GM12874 (cell line): ENCODE results near the gene PTX4.

ENCODE experiments used
- TF ChIP-seq, protein P1 (sequence below): IDR thresholded peaks from 2 replicates; pipeline ENCODE4 v1.5.1; 2011; ENCODE audit warnings: low read depth, mild to moderate bottlenecking, control low read depth, low read length, moderate library complexity; ENCODE audit not compliant: insufficient read depth

Gene PTX4

DNA sequence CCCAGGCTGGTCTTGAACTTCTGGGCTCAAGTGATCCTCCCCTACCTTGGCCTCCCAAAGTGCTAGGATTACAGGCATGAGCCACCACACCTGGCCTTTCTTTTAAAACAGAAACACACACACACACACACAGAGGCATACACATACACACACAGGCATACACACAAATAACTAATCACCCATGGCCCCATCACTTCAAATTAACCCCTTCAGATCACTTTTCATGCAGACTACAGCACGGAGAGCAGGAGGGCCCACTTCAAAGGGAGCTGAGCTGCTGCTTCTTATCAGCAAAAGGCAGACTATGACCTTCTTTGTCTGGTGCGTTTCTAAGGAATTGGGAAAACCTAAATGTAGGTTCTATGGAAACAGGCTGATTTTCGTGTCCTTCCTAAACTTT lies 15.8 kb downstream of the PTX4 start:
- TF ChIP-seq, protein P1, sequence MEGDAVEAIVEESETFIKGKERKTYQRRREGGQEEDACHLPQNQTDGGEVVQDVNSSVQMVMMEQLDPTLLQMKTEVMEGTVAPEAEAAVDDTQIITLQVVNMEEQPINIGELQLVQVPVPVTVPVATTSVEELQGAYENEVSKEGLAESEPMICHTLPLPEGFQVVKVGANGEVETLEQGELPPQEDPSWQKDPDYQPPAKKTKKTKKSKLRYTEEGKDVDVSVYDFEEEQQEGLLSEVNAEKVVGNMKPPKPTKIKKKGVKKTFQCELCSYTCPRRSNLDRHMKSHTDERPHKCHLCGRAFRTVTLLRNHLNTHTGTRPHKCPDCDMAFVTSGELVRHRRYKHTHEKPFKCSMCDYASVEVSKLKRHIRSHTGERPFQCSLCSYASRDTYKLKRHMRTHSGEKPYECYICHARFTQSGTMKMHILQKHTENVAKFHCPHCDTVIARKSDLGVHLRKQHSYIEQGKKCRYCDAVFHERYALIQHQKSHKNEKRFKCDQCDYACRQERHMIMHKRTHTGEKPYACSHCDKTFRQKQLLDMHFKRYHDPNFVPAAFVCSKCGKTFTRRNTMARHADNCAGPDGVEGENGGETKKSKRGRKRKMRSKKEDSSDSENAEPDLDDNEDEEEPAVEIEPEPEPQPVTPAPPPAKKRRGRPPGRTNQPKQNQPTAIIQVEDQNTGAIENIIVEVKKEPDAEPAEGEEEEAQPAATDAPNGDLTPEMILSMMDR: no peak

DNA sequence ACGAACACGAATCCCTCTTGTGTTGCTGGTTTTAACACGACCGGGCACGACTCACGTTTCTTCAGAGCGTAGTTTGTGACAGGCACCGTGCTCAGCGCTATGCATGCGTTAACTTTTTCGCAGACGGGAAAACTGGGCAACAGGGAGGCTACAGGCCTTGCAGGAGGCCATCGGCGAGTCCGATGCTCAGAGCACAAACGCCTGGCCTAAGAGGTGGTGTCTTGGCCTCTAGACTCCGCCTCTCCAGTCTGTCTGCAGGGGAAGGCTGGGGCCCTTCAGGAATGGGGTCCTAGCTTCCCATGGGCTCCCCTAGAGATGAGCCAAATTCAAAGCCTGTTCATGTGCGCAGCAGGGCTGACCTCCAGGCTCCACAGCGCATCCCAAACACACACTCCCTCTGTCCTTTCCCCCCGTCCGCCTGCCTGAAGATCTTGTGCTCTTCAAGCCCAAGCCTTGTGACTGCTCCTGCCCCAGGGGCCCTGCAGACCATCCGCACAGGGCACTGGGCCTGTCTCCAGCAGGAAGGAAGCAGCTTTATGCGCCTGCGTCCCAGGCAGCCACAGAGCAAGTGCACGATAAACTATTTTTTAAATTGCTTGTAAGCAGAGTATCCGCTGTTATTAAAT lies 17.1 kb downstream of the PTX4 start:
- TF ChIP-seq, protein P1: no peak

DNA sequence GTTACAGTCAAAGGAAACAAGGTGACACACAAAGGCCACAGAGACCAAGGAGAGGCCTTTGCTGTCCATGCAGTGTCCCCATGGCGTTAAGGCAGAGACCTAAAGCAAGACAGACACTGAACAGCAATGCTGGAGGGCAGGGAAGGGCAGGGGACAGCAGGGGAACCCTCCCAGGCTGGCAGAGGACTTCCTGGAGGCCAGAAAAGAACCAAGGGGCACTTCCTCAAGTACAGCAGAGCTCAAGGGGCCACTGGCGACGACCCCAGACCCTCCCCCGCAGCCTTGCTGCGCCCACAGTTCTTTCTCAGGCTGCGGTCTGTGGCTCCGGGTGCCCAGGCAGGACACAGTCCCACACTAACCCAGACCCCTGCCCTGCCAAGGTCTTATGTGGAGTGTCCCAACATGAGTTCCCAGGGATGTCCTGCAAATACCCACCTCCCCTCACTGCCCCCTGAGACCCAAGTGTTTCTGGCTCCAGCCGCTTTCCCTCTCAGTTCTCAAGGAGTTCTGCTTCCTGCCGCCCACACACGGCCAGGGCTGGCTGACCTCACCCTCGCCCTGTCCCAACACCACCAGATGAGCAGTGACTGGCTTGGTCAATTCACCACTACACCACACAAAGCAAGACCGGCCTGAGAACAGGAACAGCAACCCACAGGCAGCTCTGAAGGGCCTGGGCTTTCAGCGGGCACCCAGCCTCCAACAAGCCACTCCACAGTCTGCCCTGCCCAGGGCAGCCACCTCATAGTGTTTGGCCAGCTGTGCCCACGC lies 18.1 kb downstream of the PTX4 start:
- TF ChIP-seq, protein P1: no peak

DNA sequence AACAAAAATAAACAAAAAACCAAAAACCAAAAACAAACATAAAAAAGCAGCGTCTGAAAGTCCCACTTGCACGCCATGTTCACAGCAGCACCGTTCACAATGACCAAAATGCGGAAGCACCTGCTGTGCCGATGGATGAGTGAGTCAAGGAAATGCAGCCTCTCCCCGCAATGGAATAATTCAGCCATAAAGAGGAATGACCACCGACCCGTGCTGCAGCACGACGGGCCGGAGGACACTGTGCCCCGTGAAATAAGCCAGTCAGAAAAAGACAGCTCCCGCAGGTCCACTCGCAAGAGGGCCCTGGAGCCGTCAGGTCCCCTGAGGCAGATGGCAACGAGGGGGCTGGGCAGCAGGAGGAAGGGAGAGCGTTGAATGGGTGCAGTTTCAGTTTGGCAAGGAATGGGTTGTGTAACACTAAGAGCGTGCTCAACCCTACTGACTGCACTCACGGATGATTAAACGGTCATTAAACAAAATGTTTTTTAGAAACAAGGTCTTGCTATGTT lies 19.0 kb downstream of the PTX4 start:
- TF ChIP-seq, protein P1: no peak

DNA sequence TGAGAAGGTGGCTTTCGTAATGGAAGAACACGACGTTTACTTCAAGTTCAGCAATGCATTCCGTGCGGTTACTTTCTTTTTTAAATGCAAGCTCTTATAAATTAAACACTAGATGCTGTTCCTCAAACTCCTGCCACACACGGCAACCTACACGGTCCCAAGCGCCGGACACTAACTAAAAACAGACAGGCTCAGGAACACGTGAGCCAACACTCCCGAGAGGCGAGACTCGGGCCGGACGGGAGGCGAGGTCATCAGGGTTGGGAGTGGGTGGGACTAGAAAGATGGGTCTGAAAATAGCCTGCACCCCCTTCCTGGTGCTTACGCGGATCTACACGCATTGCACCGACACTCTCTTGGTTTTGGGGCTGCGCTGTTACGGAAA lies 20.3 kb downstream of the PTX4 start:
- TF ChIP-seq, protein P1: no peak

DNA sequence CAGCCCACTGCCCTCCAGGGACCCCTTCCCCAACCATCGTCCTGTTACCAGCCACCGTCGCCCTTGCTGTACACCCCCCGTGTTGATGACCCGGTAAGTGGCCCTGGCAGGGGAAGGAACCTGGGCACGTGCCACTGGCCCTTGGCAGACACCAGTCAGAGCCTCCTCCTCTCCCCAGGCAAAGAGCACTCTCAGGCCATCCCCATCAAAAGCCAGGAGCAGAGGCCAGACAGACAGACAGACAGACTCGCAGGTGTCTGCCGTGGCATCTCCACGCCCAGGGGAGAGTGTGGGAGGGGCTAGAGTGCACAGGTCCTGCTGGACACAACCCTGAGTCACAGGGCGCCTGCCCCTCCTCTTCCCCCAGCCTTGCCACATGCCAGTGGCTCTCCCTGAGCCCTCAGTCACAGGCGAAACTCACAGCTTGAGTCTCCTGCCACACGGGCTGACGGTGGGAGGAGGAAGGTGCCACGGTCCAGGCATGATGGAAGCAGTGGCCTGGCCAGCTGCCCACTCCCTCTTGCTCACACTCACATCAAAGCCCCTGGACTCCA lies 21.7 kb downstream of the PTX4 start:
- TF ChIP-seq, protein P1: no peak

DNA sequence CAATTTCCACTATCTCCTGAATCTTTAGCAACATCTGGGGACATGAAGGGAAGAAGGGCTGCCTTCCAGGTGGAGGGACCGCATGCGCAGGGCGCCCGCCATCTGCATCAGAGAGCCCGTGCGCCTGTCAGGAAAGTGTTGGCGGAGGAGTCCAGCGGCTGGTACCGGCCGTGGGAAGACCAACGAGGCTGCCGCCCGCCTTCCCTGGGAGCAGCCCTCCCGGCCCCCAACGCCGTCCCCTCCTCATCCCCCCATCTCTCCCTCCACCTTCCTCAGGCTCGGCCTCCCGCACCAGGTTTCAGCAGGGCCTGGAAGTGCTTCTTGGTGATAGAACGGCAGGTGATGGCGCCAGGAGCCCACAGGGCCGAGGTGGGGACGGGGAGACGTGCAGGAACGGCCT lies 22.7 kb downstream of the PTX4 start:
- TF ChIP-seq, protein P1: no peak
